Measurements from ENCODE around the gene LRRC8C. TPM values are rescaled to one million over a fixed set of nuclear protein-coding genes. Genes with fewer than 3 reads are reported as not detected.

LRRC8C gene
- total and polyA plus RNA-seq, 2 experiments from 2014 or later = 0.89 to 3.9 TPM

DNA sequence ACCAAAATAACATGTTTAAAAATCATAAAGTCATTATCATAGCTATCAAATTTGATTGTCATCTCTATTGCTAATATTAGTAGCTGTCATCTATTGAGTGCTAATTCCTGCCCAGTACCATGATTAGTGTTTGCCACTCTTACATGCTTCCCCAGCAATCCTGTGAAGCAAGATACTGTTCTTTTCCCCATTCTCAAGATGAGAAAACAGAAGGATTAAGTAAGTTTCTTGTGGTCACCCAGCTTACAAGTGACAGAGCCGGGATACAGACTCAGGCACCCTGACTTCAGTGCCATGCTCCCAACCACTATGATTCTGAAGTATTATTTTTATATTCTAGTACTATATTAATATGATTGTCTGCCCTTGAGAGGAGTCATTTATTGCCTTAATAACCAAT, 36.5 kb downstream of the LRRC8C start (continued):
- no peak for TF ChIP-seq CREB1 (CRISPR knock-in tag; IDR thresholded peaks at IDR 0.05; ENCODE audit: low read depth)
- TF ChIP-seq POLR2AphosphoS5 (IDR thresholded peaks at IDR 0.05; ENCODE audit: low read depth) = no peak

DNA sequence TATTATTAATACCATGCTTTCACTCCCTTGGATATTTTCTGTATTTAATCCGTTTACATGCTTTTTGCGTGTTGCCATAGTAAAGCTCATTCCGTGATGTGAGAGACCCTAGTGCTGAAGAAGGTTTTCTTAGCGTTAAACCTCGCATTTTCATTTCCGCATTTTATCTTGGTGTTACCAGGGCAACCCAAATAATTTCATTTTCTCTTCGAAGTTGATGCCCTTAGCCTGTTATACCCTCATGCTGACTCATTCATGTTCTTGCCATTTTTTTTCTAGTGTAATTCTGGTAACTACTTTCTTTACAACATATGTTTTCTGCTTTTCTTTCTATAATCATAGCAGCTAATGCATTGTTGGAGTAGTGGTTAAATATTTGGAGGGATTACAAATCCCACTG, 37.2 kb downstream of the LRRC8C start:
- Histone ChIP-seq H4K20me1 (replicated peaks; ENCODE audit: insufficient read depth) (no peaks in the 10 kb centered on the region), H3K27me3 (ENCODE audit: insufficient read depth) (no peaks in the 10 kb centered on the region), H3K27ac (ENCODE audit: low read depth) (no peak overlapping the region), H3K4me3 (no peak overlapping the region), H3K79me2 (replicated peaks; ENCODE audit: insufficient read depth) (no peaks in the 10 kb centered on the region), H3K9me2 (ENCODE audit: insufficient read depth) (no peaks in the 10 kb centered on the region), H2AFZ (no peak overlapping the region), H3K36me3 (ENCODE audit: insufficient read depth) (no peaks in the 10 kb centered on the region), H3F3A (replicated peaks; ENCODE audit: low read depth) (no peaks in the 10 kb centered on the region), H3K4me2 (no peak overlapping the region), H3K4me1 (ENCODE audit: insufficient read depth) (no peaks in the 10 kb centered on the region)
- no peaks in the 10 kb centered on the region for H3K4me1 Mint-ChIP-seq
- TF ChIP-seq, protein P1, sequence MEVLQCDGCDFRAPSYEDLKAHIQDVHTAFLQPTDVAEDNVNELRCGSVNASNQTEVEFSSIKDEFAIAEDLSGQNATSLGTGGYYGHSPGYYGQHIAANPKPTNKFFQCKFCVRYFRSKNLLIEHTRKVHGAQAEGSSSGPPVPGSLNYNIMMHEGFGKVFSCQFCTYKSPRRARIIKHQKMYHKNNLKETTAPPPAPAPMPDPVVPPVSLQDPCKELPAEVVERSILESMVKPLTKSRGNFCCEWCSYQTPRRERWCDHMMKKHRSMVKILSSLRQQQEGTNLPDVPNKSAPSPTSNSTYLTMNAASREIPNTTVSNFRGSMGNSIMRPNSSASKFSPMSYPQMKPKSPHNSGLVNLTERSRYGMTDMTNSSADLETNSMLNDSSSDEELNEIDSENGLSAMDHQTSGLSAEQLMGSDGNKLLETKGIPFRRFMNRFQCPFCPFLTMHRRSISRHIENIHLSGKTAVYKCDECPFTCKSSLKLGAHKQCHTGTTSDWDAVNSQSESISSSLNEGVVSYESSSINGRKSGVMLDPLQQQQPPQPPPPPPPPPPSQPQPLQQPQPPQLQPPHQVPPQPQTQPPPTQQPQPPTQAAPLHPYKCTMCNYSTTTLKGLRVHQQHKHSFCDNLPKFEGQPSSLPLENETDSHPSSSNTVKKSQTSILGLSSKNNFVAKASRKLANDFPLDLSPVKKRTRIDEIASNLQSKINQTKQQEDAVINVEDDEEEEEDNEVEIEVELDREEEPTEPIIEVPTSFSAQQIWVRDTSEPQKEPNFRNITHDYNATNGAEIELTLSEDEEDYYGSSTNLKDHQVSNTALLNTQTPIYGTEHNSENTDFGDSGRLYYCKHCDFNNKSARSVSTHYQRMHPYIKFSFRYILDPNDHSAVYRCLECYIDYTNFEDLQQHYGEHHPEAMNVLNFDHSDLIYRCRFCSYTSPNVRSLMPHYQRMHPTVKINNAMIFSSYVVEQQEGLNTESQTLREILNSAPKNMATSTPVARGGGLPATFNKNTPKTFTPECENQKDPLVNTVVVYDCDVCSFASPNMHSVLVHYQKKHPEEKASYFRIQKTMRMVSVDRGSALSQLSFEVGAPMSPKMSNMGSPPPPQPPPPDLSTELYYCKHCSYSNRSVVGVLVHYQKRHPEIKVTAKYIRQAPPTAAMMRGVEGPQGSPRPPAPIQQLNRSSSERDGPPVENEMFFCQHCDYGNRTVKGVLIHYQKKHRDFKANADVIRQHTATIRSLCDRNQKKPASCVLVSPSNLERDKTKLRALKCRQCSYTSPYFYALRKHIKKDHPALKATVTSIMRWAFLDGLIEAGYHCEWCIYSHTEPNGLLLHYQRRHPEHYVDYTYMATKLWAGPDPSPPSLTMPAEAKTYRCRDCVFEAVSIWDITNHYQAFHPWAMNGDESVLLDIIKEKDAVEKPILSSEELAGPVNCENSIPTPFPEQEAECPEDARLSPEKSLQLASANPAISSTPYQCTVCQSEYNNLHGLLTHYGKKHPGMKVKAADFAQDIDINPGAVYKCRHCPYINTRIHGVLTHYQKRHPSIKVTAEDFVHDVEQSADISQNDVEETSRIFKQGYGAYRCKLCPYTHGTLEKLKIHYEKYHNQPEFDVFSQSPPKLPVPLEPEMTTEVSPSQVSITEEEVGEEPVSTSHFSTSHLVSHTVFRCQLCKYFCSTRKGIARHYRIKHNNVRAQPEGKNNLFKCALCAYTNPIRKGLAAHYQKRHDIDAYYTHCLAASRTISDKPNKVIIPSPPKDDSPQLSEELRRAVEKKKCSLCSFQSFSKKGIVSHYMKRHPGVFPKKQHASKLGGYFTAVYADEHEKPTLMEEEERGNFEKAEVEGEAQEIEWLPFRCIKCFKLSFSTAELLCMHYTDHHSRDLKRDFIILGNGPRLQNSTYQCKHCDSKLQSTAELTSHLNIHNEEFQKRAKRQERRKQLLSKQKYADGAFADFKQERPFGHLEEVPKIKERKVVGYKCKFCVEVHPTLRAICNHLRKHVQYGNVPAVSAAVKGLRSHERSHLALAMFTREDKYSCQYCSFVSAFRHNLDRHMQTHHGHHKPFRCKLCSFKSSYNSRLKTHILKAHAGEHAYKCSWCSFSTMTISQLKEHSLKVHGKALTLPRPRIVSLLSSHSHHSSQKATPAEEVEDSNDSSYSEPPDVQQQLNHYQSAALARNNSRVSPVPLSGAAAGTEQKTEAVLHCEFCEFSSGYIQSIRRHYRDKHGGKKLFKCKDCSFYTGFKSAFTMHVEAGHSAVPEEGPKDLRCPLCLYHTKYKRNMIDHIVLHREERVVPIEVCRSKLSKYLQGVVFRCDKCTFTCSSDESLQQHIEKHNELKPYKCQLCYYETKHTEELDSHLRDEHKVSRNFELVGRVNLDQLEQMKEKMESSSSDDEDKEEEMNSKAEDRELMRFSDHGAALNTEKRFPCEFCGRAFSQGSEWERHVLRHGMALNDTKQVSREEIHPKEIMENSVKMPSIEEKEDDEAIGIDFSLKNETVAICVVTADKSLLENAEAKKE (CRISPR knock-in tag; IDR thresholded peaks at IDR 0.05) = no peak
- TF ChIP-seq EZH2phosphoT487 (IDR thresholded peaks at IDR 0.05; ENCODE audit: unreplicated experiment) = no peak
- no peak for TF ChIP-seq STAT1 (IDR thresholded peaks at IDR 0.05; ENCODE audit: unreplicated experiment)
- no peak for TF ChIP-seq NANOG (IDR thresholded peaks at IDR 0.05; ENCODE audit: borderline replicate concordance)
- TF ChIP-seq ZNF331 (CRISPR knock-in tag; IDR thresholded peaks at IDR 0.05; ENCODE audit: low read depth) = no peak
- TF ChIP-seq EZH2 (IDR thresholded peaks at IDR 0.05; ENCODE audit: low read depth, unreplicated experiment) = no peak
- TF ChIP-seq ZNF114 (CRISPR knock-in tag; IDR thresholded peaks at IDR 0.05) = no peak
- TF ChIP-seq, protein P2, sequence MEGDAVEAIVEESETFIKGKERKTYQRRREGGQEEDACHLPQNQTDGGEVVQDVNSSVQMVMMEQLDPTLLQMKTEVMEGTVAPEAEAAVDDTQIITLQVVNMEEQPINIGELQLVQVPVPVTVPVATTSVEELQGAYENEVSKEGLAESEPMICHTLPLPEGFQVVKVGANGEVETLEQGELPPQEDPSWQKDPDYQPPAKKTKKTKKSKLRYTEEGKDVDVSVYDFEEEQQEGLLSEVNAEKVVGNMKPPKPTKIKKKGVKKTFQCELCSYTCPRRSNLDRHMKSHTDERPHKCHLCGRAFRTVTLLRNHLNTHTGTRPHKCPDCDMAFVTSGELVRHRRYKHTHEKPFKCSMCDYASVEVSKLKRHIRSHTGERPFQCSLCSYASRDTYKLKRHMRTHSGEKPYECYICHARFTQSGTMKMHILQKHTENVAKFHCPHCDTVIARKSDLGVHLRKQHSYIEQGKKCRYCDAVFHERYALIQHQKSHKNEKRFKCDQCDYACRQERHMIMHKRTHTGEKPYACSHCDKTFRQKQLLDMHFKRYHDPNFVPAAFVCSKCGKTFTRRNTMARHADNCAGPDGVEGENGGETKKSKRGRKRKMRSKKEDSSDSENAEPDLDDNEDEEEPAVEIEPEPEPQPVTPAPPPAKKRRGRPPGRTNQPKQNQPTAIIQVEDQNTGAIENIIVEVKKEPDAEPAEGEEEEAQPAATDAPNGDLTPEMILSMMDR (conservative IDR thresholded peaks at IDR 0.05; ENCODE audit: low read depth in 2 of 2) = no peak
- no peak for TF ChIP-seq POLR2AphosphoS5 (IDR thresholded peaks at IDR 0.05; ENCODE audit: low read depth)
- no peaks in the 10 kb centered on the region for H3K9me3 Mint-ChIP-seq
- H3K36me3 Mint-ChIP-seq (ENCODE audit: low read depth) = no peaks in the 10 kb centered on the region
- H3K27ac Mint-ChIP-seq = no peak overlapping the region
- ATAC-seq (no peak), DNase-seq (ENCODE audit: low spot score) (no peak)
- H3K4me3 Mint-ChIP-seq = no peak overlapping the region
- H3K27me3 Mint-ChIP-seq (ENCODE audit: insufficient read depth, low read depth, poor library complexity) = no peaks in the 10 kb centered on the region

All from GM23338 (cell line).